Upper lobe of left lung (tissue), 6 donors: ENCODE results near the gene CCDC198. TPM values are rescaled to one million over a fixed set of nuclear protein-coding genes. Genes with fewer than 3 reads are reported as not detected.

ENCODE experiments used
- ATAC-seq, 2 donors: fragments of 200-7000 bp; cut with Tn5 transposase; one replicate each; pipeline ENCODE4 v1.9.1; 2022; ENCODE audit warnings: mild to moderate bottlenecking in 2 of 2, moderate library complexity in 2 of 2; ENCODE audit not compliant: low FRiP score in 2 of 2
- DNase-seq, 2 donors: peaks; one replicate each; pipeline ENCODE4 v3.0.0-alpha.2; 2019 to 2020
- H3K27ac ChIP-seq, 4 donors: fragments of 200-600 bp; sonication (generic); one replicate each; pipeline ENCODE4 v1.5.1; 2016 to 2019
- H3K27me3 ChIP-seq, 4 donors: fragments of 200-600 bp; sonication (generic); one replicate each; pipeline ENCODE4 v1.5.1; 2017 to 2019
- H3K36me3 ChIP-seq, 4 donors: fragments of 200-600 bp; sonication (generic); one replicate each; pipeline ENCODE4 v1.5.1; 2016 to 2019
- H3K4me1 ChIP-seq, 4 donors: fragments of 200-600 bp; sonication (generic); one replicate each; pipeline ENCODE4 v1.5.1; 2018 to 2019
- H3K4me3 ChIP-seq, 4 donors: fragments of 200-600 bp; sonication (generic); one replicate each; pipeline ENCODE4 v1.5.1; 2017 to 2019; ENCODE audit warnings: mild to moderate bottlenecking in 2 of 4, moderate library complexity in 1 of 4
- H3K9me3 ChIP-seq, 4 donors: fragments of 200-600 bp; sonication (generic); one replicate each; pipeline ENCODE4 v1.5.1; 2018 to 2019
- CTCF ChIP-seq, 6 experiments: fragments of 450-650 bp in 4 of 6; fragments of 200-600 bp in 2 of 6; sonication (generic) in 2 of 6; IDR thresholded peaks; one replicate each; pipeline ENCODE4 v1.5.1; 2016 to 2019; ENCODE audit warnings: antibody characterized with exemption in 6 of 6
- EP300 ChIP-seq, 4 donors: sonication (generic); formaldehyde crosslinking; IDR thresholded peaks; one replicate each; pipeline ENCODE4 v1.5.1; 2017; ENCODE audit warnings: antibody characterized with exemption in 4 of 4, control low read depth in 2 of 4
- POLR2A ChIP-seq, 4 donors: fragments of 450-650 bp; IDR thresholded peaks; one replicate each; pipeline ENCODE4 v1.5.1; 2016 to 2017; ENCODE audit warnings: antibody characterized with exemption in 4 of 4, mild to moderate bottlenecking in 2 of 4
- POLR2AphosphoS5 ChIP-seq, 2 donors: sonication (generic); formaldehyde crosslinking; IDR thresholded peaks; one replicate each; pipeline ENCODE4 v1.5.1; 2017; ENCODE audit warnings: antibody characterized with exemption in 2 of 2
- WGBS, 2 donors: methylation state at CpG; one replicate each; pipeline ENCODE4 v1.1.5; 2017 to 2018; 5-methylcytosine and 5-hydroxymethylcytosine counted together
- total RNA-seq, 6 donors: library from RNA; depleted of rRNA in 4 of 6; stranded (reverse); fragments of >200 nt in 4 of 6; gene quantifications; one replicate each; pipeline versions ENCODE4 v1.1.0 to v1.2.1, GENCODE V29; 2016 to 2021
- donor health status: DM: no; HTN: no; CAD: no; lungs with moderate emphysema.
- donor health status: DM: no; HTN: yes; CAD: no; lungs with severe emphysema.

Gene CCDC198
- total RNA-seq, 6 donors from 2014 or later: not detected

GRCh38 chr14:57435923-57436322, 57.7 kb downstream of the CCDC198 start:
- H3K36me3 ChIP-seq: no peaks in the 10 kb centered on the region
- H3K4me1 ChIP-seq: no peaks in the 10 kb centered on the region
- no peak overlapping the region for H3K4me3 ChIP-seq
- no peaks in the 10 kb centered on the region for H3K9me3 ChIP-seq
- no peak for DNase-seq
- no peak for ATAC-seq
- no peaks in the 10 kb centered on the region for H3K27me3 ChIP-seq
- H3K27ac ChIP-seq: no peak overlapping the region
- TF ChIP-seq POLR2A (IDR thresholded peaks at IDR 0.05): no peak
- TF ChIP-seq EP300 (IDR thresholded peaks at IDR 0.05): no peak
- no peak for TF ChIP-seq CTCF (IDR thresholded peaks at IDR 0.05)
- TF ChIP-seq POLR2AphosphoS5 (IDR thresholded peaks at IDR 0.05): no peak

- H3K27ac ChIP-seq: no peak overlapping the region
- no peak overlapping the region for H3K4me3 ChIP-seq
- DNase-seq: no peak
- TF ChIP-seq POLR2A (IDR thresholded peaks at IDR 0.05) (no peak), POLR2AphosphoS5 (IDR thresholded peaks at IDR 0.05) (no peak), EP300 (IDR thresholded peaks at IDR 0.05) (no peak), CTCF (IDR thresholded peaks at IDR 0.05) (no peak)
- H3K27me3 ChIP-seq: no peaks in the 10 kb centered on the region
- WGBS, 2 donors: 91 to 97% methylated on average over 3 of the region's 3 CpGs
- ATAC-seq: no peak
- H3K36me3 ChIP-seq: no peaks in the 10 kb centered on the region
- no peaks in the 10 kb centered on the region for H3K9me3 ChIP-seq
- H3K4me1 ChIP-seq: no peaks in the 10 kb centered on the region
These were observed 72.7 kb downstream of the CCDC198 start for GRCh38 chr14:57420986-57421385.

- no peak overlapping the region for H3K4me3 ChIP-seq
- no peak for DNase-seq
- WGBS, 2 donors: 81% methylated on average over 4 of the region's 4 CpGs
These were observed 73.6 kb downstream of the CCDC198 start for GRCh38 chr14:57420033-57420432.

More at GRCh38 chr14:57420033-57420432, 73.6 kb downstream of the CCDC198 start:
- Histone ChIP-seq H3K9me3 (no peaks in the 10 kb centered on the region), H3K4me1 (no peaks in the 10 kb centered on the region), H3K27me3 (no peaks in the 10 kb centered on the region), H3K27ac (no peak overlapping the region), H3K36me3 (no peaks in the 10 kb centered on the region)
- no peak for ATAC-seq
- TF ChIP-seq POLR2A (IDR thresholded peaks at IDR 0.05) (no peak), CTCF (IDR thresholded peaks at IDR 0.05) (no peak), POLR2AphosphoS5 (IDR thresholded peaks at IDR 0.05) (no peak), EP300 (IDR thresholded peaks at IDR 0.05) (no peak)

Other genes starting within 250 kb of the CCDC198 start
- gene EXOC5, start 225.0 kb downstream of the CCDC198 start, total RNA-seq: 10 to 100 TPM; 21.4 to 63.2 (median 48.0) TPM
- gene AP5M1, start 224.9 kb downstream of the CCDC198 start, total RNA-seq: 10 to 100 TPM; 17.8 to 38.1 (median 24.9) TPM
- gene NAA30, start 103.3 kb downstream of the CCDC198 start, total RNA-seq: 10 to 100 TPM in 4 of 6 donors, 1 to 10 TPM in 2; 3.0 to 23.9 (median 10.0) TPM